GM23248 (cell line): ENCODE measurements around the gene KIF21A.

Experiments used
- EZH2 ChIP-seq: fragments of 200-600 bp; sonication (generic); IDR thresholded peaks from 2 replicates; pipeline ENCODE4 v1.6.1; 2018; ENCODE audit warnings: antibody characterized with exemption, mild to moderate bottlenecking; ENCODE audit not compliant: insufficient read depth, poor library complexity, severe bottlenecking
- EZH2phosphoT487 ChIP-seq: fragments of 200-600 bp; sonication (generic); IDR thresholded peaks from 2 replicates; pipeline ENCODE4 v1.6.1; 2018; ENCODE audit warnings: antibody characterized with exemption, moderate library complexity, mild to moderate bottlenecking, low read depth; ENCODE audit not compliant: insufficient read depth

DNA sequence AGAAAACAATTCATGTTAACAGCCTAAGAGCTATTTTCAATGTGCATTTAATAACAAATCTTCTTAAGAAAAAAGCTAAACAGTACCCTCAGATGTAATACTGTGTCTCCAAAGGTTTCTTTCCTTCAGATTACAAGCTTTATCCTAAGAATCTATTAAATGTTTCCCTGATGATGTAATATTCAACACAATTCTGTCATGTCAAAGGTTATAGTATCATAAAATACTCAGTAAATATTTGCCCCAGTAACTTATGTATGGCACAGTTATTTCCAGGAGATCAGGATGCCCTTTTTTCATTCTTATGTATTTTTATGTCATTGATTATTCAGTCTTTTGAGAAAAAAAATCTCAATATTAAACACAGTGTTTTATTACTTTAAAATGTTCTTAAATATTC, 128.4 kb downstream of the KIF21A start:
- no peak for TF ChIP-seq EZH2
- no peak for TF ChIP-seq EZH2phosphoT487
